GM23338 (cell line): ENCODE measurements around the gene SLC35A1. TPM values are rescaled to one million over a fixed set of nuclear protein-coding genes. Genes with fewer than 3 reads are reported as not detected.

Experiments
- ATAC-seq: fragments of 200-7000 bp; cut with Tn5 transposase; 3 replicates; pipeline ENCODE4 v1.9.1; 2020
- DNase-seq: peaks from one replicate; pipeline ENCODE4 v3.0.0-alpha.2; 2015; ENCODE audit warnings: low spot score
- H2AFZ ChIP-seq: fragments of 200-600 bp; sonication (generic); 2 replicates; pipeline ENCODE4 v1.8.0; 2016; ENCODE audit warnings: antibody characterized with exemption, mild to moderate bottlenecking, moderate library complexity
- H3F3A ChIP-seq: fragments of 200-600 bp; sonication (generic); replicated peaks from 2 replicates; pipeline ENCODE4 v1.8.0; 2017; ENCODE audit warnings: antibody characterized with exemption, mixed run types, low read depth
- H3K27ac ChIP-seq: fragments of 200-600 bp; sonication (generic); 2 replicates; pipeline ENCODE4 v1.6.1; 2016; ENCODE audit warnings: low read depth
- H3K27me3 ChIP-seq: fragments of 200-600 bp; sonication (generic); 2 replicates; pipeline ENCODE4 v1.8.0; 2016; ENCODE audit warnings: mild to moderate bottlenecking, mixed run types, moderate library complexity; ENCODE audit not compliant: insufficient read depth
- H3K36me3 ChIP-seq: fragments of 200-600 bp; sonication (generic); 2 replicates; pipeline ENCODE4 v1.8.0; 2016; ENCODE audit warnings: mild to moderate bottlenecking; ENCODE audit not compliant: insufficient read depth
- H3K4me1 ChIP-seq: fragments of 200-600 bp; sonication (generic); 2 replicates; pipeline ENCODE4 v1.8.0; 2016; ENCODE audit warnings: mild to moderate bottlenecking, moderate library complexity; ENCODE audit not compliant: insufficient read depth
- H3K4me2 ChIP-seq: fragments of 200-600 bp; sonication (generic); 2 replicates; pipeline ENCODE4 v1.7.1; 2017; ENCODE audit warnings: mixed run types
- H3K4me3 ChIP-seq: fragments of 200-600 bp; sonication (generic); 2 replicates; pipeline ENCODE4 v1.6.1; 2016; ENCODE audit warnings: mixed run types
- H3K79me2 ChIP-seq: fragments of 200-600 bp; sonication (generic); replicated peaks from 2 replicates; pipeline ENCODE4 v1.8.0; 2017; ENCODE audit warnings: mild to moderate bottlenecking; ENCODE audit not compliant: insufficient read depth
- H3K9me2 ChIP-seq: fragments of 200-600 bp; sonication (generic); 2 replicates; pipeline ENCODE4 v1.8.0; 2017; ENCODE audit not compliant: insufficient read depth
- H4K20me1 ChIP-seq: fragments of 200-600 bp; sonication (generic); replicated peaks from 2 replicates; pipeline ENCODE4 v1.8.0; 2017; ENCODE audit warnings: mild to moderate bottlenecking; ENCODE audit not compliant: insufficient read depth
- H3K27ac Mint-ChIP-seq: 2 replicates; pipeline ENCODE4 v1.8.0; 2020; ENCODE audit warnings: inconsistent platforms, mild to moderate bottlenecking, moderate library complexity, mixed read lengths
- H3K27me3 Mint-ChIP-seq: 3 replicates; pipeline ENCODE4 v1.8.0; 2022; ENCODE audit warnings: low read depth, mild to moderate bottlenecking, moderate library complexity, mixed read lengths, inconsistent platforms; ENCODE audit not compliant: insufficient read depth, poor library complexity
- H3K36me3 Mint-ChIP-seq: 3 replicates; pipeline ENCODE4 v1.8.0; 2021; ENCODE audit warnings: low read depth, mild to moderate bottlenecking, inconsistent platforms, moderate library complexity, mixed read lengths
- H3K4me1 Mint-ChIP-seq: 3 replicates; pipeline ENCODE4 v1.8.0; 2020; ENCODE audit warnings: mild to moderate bottlenecking, inconsistent platforms, mixed read lengths
- H3K4me3 Mint-ChIP-seq: 3 replicates; pipeline ENCODE4 v1.8.0; 2021; ENCODE audit warnings: moderate library complexity, mild to moderate bottlenecking, inconsistent platforms, mixed read lengths
- H3K9me3 Mint-ChIP-seq: 3 replicates; pipeline ENCODE4 v1.8.0; 2020; ENCODE audit warnings: moderate library complexity, mild to moderate bottlenecking, inconsistent platforms, mixed read lengths
- CREB1 ChIP-seq: fragments of 250-450 bp; sonication (Bioruptor Pico); IDR thresholded peaks from 2 replicates; pipeline ENCODE4 v1.5.0; 2020; ENCODE audit warnings: low read depth, mild to moderate bottlenecking, moderate library complexity
- EZH2phosphoT487 ChIP-seq: fragments of 200-600 bp; sonication (generic); IDR thresholded peaks from one replicate; pipeline ENCODE4 v1.8.1; 2018; ENCODE audit warnings: antibody characterized with exemption; ENCODE audit not compliant: unreplicated experiment
- JUNB ChIP-seq: IDR thresholded peaks from one replicate; pipeline ENCODE4 v1.6.1; 2016; ENCODE audit warnings: antibody characterized with exemption; ENCODE audit not compliant: unreplicated experiment
- NANOG ChIP-seq: IDR thresholded peaks from 2 replicates; pipeline ENCODE4 v1.6.1; 2016; ENCODE audit warnings: antibody characterized with exemption, borderline replicate concordance
- POLR2AphosphoS5 ChIP-seq: IDR thresholded peaks from 2 replicates; pipeline ENCODE4 v1.6.1; 2016; ENCODE audit warnings: antibody characterized with exemption, low read depth
- STAT1 ChIP-seq: IDR thresholded peaks from one replicate; pipeline ENCODE4 v1.6.1; 2016; ENCODE audit warnings: antibody characterized with exemption; ENCODE audit not compliant: unreplicated experiment
- polyA plus RNA-seq: library from polyadenylated mRNA; unstranded; fragments of >200 nt; fragmentation: Nextera tagmentation; extraction: Ambion mirVana; gene quantifications from 2 replicates; pipeline ENCODE4 v1.2.1, GENCODE V29; 2016
- total RNA-seq: library from RNA; depleted of rRNA; stranded (reverse); fragments of >200 nt; shearing (Covaris generic); gene quantifications from 2 replicates; pipeline ENCODE4 v1.2.3, GENCODE V29; 2014
- TF ChIP-seq, protein P1 (sequence below): IDR thresholded peaks from 2 replicates; pipeline ENCODE4 v1.6.1; 2016; ENCODE audit warnings: antibody characterized with exemption
- TF ChIP-seq, protein P2 (sequence below): IDR thresholded peaks from one replicate; pipeline ENCODE4 v1.6.1; 2018; ENCODE audit warnings: antibody characterized with exemption; ENCODE audit not compliant: unreplicated experiment
- TF ChIP-seq, protein P3 (sequence below), 2 experiments: fragments of 200-600 bp in 1 of 2; sonication (generic) in 1 of 2; conservative IDR thresholded peaks; 2 replicates each; pipeline versions ENCODE4 v1.5.1 to v1.6.1; 2016 to 2017; ENCODE audit warnings: antibody characterized with exemption in 2 of 2, low read depth in 2 of 2, mild to moderate bottlenecking in 2 of 2, moderate library complexity in 1 of 2
- TF ChIP-seq, protein P4 (sequence below): fragments of 250-450 bp; sonication (Bioruptor Pico); IDR thresholded peaks from 2 replicates; pipeline ENCODE4 v1.5.0; 2020; ENCODE audit warnings: mild to moderate bottlenecking, moderate library complexity

SLC35A1 gene
- total and polyA plus RNA-seq, 2 experiments from 2014 or later = 11.1 to 15.1 TPM

DNA sequence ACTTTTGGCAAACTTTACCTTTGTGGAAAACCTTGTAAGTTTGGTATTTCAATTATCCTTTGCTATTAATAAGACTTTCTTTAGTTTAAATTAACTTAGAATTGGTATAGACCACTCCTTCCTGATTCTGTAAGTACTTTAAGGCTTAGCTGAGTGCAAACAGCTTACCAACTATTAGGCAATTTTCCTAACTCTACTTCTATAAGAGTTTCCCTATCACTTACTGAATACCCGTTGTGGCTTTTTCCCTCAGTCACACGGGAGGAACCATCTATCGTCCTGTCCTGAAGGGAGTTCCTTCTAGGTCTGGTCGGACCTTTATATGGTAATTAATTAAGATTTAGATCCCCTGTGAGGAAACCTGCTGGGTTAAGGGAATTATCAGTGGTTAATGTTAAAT lies 9.6 kb downstream of the SLC35A1 start:
- ATAC-seq (no peak), DNase-seq (no peak)
- no peak overlapping the region for H3K4me3 Mint-ChIP-seq
- Histone ChIP-seq H3K79me2 (no peaks in the 10 kb centered on the region), H3K4me1 (no peaks in the 10 kb centered on the region), H3F3A (no peaks in the 10 kb centered on the region), H3K4me2 (no peak overlapping the region), H3K4me3 (no peak overlapping the region), H3K36me3 (no peaks in the 10 kb centered on the region), H3K9me2 (no peaks in the 10 kb centered on the region), H3K27me3 (no peaks in the 10 kb centered on the region), H2AFZ (no peak overlapping the region), H3K27ac (no peak overlapping the region), H4K20me1 (no peaks in the 10 kb centered on the region)
- H3K27me3 Mint-ChIP-seq = no peaks in the 10 kb centered on the region
- TF ChIP-seq, protein P1, sequence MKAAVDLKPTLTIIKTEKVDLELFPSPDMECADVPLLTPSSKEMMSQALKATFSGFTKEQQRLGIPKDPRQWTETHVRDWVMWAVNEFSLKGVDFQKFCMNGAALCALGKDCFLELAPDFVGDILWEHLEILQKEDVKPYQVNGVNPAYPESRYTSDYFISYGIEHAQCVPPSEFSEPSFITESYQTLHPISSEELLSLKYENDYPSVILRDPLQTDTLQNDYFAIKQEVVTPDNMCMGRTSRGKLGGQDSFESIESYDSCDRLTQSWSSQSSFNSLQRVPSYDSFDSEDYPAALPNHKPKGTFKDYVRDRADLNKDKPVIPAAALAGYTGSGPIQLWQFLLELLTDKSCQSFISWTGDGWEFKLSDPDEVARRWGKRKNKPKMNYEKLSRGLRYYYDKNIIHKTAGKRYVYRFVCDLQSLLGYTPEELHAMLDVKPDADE = no peak
- TF ChIP-seq, protein P2, sequence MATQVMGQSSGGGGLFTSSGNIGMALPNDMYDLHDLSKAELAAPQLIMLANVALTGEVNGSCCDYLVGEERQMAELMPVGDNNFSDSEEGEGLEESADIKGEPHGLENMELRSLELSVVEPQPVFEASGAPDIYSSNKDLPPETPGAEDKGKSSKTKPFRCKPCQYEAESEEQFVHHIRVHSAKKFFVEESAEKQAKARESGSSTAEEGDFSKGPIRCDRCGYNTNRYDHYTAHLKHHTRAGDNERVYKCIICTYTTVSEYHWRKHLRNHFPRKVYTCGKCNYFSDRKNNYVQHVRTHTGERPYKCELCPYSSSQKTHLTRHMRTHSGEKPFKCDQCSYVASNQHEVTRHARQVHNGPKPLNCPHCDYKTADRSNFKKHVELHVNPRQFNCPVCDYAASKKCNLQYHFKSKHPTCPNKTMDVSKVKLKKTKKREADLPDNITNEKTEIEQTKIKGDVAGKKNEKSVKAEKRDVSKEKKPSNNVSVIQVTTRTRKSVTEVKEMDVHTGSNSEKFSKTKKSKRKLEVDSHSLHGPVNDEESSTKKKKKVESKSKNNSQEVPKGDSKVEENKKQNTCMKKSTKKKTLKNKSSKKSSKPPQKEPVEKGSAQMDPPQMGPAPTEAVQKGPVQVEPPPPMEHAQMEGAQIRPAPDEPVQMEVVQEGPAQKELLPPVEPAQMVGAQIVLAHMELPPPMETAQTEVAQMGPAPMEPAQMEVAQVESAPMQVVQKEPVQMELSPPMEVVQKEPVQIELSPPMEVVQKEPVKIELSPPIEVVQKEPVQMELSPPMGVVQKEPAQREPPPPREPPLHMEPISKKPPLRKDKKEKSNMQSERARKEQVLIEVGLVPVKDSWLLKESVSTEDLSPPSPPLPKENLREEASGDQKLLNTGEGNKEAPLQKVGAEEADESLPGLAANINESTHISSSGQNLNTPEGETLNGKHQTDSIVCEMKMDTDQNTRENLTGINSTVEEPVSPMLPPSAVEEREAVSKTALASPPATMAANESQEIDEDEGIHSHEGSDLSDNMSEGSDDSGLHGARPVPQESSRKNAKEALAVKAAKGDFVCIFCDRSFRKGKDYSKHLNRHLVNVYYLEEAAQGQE = no peak
- TF ChIP-seq EZH2phosphoT487 (no peak), CREB1 (CRISPR knock-in tag) (no peak), JUNB (no peak), NANOG (no peak), POLR2AphosphoS5 (no peak), STAT1 (no peak)
- TF ChIP-seq, protein P3, sequence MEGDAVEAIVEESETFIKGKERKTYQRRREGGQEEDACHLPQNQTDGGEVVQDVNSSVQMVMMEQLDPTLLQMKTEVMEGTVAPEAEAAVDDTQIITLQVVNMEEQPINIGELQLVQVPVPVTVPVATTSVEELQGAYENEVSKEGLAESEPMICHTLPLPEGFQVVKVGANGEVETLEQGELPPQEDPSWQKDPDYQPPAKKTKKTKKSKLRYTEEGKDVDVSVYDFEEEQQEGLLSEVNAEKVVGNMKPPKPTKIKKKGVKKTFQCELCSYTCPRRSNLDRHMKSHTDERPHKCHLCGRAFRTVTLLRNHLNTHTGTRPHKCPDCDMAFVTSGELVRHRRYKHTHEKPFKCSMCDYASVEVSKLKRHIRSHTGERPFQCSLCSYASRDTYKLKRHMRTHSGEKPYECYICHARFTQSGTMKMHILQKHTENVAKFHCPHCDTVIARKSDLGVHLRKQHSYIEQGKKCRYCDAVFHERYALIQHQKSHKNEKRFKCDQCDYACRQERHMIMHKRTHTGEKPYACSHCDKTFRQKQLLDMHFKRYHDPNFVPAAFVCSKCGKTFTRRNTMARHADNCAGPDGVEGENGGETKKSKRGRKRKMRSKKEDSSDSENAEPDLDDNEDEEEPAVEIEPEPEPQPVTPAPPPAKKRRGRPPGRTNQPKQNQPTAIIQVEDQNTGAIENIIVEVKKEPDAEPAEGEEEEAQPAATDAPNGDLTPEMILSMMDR (conservative IDR thresholded peaks at IDR 0.05; ENCODE audit: low read depth in 2 of 2) = no peak
- TF ChIP-seq, protein P4, sequence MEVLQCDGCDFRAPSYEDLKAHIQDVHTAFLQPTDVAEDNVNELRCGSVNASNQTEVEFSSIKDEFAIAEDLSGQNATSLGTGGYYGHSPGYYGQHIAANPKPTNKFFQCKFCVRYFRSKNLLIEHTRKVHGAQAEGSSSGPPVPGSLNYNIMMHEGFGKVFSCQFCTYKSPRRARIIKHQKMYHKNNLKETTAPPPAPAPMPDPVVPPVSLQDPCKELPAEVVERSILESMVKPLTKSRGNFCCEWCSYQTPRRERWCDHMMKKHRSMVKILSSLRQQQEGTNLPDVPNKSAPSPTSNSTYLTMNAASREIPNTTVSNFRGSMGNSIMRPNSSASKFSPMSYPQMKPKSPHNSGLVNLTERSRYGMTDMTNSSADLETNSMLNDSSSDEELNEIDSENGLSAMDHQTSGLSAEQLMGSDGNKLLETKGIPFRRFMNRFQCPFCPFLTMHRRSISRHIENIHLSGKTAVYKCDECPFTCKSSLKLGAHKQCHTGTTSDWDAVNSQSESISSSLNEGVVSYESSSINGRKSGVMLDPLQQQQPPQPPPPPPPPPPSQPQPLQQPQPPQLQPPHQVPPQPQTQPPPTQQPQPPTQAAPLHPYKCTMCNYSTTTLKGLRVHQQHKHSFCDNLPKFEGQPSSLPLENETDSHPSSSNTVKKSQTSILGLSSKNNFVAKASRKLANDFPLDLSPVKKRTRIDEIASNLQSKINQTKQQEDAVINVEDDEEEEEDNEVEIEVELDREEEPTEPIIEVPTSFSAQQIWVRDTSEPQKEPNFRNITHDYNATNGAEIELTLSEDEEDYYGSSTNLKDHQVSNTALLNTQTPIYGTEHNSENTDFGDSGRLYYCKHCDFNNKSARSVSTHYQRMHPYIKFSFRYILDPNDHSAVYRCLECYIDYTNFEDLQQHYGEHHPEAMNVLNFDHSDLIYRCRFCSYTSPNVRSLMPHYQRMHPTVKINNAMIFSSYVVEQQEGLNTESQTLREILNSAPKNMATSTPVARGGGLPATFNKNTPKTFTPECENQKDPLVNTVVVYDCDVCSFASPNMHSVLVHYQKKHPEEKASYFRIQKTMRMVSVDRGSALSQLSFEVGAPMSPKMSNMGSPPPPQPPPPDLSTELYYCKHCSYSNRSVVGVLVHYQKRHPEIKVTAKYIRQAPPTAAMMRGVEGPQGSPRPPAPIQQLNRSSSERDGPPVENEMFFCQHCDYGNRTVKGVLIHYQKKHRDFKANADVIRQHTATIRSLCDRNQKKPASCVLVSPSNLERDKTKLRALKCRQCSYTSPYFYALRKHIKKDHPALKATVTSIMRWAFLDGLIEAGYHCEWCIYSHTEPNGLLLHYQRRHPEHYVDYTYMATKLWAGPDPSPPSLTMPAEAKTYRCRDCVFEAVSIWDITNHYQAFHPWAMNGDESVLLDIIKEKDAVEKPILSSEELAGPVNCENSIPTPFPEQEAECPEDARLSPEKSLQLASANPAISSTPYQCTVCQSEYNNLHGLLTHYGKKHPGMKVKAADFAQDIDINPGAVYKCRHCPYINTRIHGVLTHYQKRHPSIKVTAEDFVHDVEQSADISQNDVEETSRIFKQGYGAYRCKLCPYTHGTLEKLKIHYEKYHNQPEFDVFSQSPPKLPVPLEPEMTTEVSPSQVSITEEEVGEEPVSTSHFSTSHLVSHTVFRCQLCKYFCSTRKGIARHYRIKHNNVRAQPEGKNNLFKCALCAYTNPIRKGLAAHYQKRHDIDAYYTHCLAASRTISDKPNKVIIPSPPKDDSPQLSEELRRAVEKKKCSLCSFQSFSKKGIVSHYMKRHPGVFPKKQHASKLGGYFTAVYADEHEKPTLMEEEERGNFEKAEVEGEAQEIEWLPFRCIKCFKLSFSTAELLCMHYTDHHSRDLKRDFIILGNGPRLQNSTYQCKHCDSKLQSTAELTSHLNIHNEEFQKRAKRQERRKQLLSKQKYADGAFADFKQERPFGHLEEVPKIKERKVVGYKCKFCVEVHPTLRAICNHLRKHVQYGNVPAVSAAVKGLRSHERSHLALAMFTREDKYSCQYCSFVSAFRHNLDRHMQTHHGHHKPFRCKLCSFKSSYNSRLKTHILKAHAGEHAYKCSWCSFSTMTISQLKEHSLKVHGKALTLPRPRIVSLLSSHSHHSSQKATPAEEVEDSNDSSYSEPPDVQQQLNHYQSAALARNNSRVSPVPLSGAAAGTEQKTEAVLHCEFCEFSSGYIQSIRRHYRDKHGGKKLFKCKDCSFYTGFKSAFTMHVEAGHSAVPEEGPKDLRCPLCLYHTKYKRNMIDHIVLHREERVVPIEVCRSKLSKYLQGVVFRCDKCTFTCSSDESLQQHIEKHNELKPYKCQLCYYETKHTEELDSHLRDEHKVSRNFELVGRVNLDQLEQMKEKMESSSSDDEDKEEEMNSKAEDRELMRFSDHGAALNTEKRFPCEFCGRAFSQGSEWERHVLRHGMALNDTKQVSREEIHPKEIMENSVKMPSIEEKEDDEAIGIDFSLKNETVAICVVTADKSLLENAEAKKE (CRISPR knock-in tag) = no peak
- H3K9me3 Mint-ChIP-seq = peaks cover 14% of the 10 kb centered on the region
- H3K36me3 Mint-ChIP-seq = peaks cover 38% of the 10 kb centered on the region
- peaks cover 5% of the 10 kb centered on the region for H3K4me1 Mint-ChIP-seq
- no peak overlapping the region for H3K27ac Mint-ChIP-seq
